Stimulated activated CD8-positive, alpha-beta memory T cell treated with anti-CD3 and anti-CD28 coated beads, Interleukin-15, amount 100 ng/mL, for 48 hours (primary cell): ENCODE results near the gene DNM1L.

Source experiments
- DNase-seq, 2 donors: peaks; one replicate each; pipeline ENCODE4 v3.0.0-alpha.2; 2020; ENCODE audit warnings: low read depth in 2 of 2

DNM1L gene

GRCh38 chr12:32679091-32679919, at the start of gene DNM1L:
Gene DNM1L, plus strand, starts transcription at chr12:32679301. Its CDS starts 63 bp downstream, at chr12:32679364.
- DNase-seq = peak; percentile 87 to 90

DNA sequence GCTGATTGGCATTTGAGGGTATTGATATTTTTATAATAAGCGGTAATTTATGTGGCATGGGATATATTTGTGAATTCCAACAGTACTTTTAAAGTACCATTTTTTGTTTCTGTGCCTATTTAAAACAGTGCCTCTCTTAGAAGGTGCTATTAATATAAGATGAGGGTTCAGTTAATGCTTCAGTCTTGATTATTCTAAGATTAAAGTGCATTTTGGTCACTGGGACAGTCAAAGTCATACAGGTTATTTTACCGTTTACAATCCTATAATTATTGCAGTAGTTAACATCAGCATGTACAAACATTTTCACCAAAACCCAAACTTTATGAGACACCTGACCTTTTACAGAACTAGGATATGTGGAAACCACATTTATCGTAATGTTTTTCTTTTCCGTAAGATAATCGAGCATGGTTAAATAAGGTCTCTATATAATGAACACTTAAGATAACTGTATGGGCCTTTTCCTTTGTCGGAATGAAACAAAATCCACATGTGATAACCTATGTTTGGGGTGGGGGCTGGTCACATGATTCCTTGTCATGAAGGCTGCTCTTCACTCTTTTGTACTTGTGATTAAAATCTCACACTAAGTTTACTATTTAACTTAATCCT, 37.7 kb upstream of the DNM1L start:
- DNase-seq = no peak

DNA sequence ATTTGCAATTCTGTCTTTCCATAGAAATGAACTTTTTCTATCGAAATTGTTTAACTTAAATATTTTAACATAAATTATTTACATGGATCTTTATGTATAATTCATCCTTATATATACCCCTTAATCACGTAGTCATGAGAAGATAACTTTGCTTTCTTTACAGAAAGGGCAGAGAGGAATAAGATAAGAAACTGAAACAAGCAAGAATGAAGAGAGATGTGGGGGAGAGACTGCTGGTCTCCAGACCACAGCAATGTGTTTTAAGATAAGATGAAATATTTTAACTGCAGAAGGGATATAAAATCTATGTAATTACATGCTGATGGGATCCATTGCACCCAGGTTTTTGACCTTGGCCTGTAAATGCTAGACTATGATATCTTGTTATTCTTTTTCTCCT, 34.7 kb upstream of the DNM1L start:
- no peak for DNase-seq

DNA sequence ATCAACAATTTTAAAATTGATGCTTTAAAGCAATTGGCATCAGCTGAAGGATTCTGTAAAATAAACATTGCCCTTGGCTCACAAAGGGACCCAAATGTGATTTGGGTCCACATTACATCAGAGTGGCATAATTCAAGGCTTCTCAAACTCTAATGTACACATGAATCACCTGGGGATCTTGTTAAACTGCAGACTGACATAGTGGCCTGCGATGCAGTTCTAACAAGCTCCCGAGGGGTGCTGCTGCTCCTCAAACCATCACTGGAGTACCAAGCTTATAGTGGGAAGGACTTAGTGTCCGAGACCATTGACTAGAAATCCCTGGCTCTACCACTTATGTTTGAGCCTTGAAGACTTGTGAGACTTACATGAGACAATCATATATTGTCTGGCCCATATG, 31.8 kb upstream of the DNM1L start:
- no peak for DNase-seq

- DNase-seq = no peak
Measured at GRCh38 chr12:32650508-32650907, 28.6 kb upstream of the DNM1L start.

DNA sequence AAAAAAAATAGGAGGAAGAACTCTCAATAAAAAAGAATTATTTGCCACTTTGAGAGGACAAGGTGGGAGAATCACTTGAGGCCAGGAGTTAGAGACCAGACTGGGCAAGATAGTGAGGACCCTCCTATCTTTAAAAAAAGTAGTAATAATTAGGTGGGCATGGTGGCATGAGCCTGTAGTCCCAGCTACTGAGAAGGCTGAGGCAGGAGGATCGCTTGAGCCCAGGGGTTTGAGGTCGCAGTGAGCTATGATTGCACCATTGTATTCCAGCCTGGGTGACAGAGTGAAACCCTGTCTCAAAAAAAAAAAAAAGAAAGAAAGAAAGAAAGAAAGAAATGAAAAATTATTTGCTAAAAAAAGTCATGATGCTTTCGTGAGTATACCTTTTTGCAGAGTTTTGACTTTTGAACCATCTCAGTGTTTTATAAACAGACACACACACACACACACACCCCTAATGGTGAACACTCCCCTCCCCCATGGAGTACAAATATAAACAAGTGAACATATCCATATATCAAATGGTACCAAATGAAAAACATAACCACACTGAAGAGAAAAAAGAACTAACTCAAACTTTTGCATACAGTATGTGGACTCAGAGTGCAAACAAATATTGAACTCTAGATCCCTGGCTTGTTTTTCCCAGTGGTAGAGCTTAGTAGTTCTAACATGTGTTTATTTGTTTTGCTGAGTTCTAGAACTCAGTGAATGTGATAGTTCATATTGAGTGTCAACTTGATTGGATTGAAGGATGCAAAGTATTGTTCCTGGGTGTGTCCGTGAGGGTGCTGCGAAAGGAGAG, 27.7 kb upstream of the DNM1L start:
- no peak for DNase-seq

DNA sequence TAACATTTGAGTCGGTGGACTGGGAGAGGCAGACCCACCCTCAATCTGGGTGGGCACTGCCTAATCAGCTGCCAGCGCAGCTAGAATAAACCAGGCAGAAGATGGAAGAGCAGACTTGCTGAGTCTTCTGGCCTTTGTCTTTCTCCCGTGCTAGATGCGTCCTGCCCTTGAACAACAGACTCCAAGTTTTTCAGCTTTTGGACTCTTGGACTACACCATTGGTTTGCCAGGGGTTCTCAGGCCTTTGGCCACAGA, 27.2 kb upstream of the DNM1L start:
- no peak for DNase-seq

- no peak for DNase-seq
Measured at GRCh38 chr12:32659908-32660440, 19.1 kb upstream of the DNM1L start.

GRCh38 chr12:32661706-32662105, 17.4 kb upstream of the DNM1L start:
- no peak for DNase-seq

GRCh38 chr12:32662665-32663064, 16.4 kb upstream of the DNM1L start:
- DNase-seq = no peak

DNA sequence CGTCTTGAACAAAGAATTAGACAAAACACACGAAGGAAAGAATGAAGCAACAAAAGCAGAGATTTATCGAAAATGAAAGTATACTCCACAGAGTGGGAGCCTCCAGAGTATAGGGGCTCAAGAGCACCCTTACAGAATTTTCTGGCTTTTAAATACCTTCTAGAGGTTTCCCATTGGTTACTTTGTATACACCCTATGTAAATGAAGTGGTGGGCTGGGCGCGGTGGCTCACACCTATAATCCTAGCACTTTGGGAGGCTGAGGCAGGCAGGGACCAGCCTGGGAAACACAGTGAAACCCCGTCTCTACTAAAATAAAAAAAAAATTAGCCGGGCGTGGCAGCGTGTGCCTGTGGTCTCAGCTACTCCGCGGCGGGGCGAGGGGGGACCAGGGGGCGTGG, 13.1 kb upstream of the DNM1L start:
- DNase-seq = no peak

GRCh38 chr12:32669584-32669983, 9.5 kb upstream of the DNM1L start:
- no peak for DNase-seq

DNA sequence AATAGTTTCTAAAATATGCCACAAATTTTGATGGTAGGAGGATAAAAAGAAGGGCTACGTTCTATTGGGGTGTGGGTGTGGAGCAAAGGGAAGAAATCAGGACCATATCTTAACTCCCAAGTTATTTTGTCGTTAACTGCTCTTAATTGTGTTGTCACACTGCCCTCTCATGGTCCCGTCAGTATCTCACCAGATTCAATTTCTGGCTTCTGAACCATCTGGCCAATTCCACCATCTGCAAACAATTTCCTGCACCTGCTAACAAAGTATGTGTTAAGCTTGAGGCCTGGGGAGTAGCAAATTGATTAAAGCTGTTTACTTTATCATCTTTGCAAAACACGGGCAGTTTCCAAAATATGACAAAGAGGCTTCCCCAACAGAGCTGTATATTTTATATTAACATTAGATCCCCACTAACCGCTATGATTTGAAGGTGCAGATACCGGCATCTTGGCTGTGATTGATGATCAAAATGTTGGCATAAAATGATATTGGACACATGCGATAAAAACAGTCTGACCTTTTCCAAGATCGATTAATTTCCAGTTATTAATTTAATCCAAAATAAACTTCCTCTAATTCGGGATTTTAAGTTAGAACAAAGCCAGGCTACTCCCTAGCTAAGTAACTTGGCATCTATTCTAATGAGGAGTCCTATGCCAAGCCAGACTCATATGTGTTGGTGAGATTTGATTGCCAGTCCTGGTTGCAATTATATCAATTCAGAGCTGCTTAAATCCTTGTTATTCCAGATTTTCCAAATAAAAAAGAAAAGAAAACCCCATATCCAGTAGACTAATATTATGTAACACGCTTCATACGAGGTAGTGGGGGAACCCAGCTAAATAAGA, 6.9 kb upstream of the DNM1L start:
- no peak for DNase-seq

DNA sequence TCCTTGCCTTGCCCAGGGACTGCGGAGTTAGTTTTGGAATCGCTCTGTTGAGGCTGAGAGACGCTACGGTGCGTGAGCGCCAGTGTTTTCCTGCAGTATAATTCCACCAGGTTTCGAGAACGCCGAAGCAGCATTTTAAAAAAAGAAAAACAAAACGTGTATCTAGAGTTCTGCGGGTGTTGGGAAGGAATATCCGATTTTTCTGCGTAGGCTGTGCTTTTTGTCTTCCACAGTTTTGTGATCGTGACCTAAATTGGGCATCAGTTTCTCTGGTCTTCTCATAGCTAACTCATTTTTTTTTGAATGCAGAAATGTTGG, 778 bp downstream of the DNM1L start:
- no peak for DNase-seq

DNA sequence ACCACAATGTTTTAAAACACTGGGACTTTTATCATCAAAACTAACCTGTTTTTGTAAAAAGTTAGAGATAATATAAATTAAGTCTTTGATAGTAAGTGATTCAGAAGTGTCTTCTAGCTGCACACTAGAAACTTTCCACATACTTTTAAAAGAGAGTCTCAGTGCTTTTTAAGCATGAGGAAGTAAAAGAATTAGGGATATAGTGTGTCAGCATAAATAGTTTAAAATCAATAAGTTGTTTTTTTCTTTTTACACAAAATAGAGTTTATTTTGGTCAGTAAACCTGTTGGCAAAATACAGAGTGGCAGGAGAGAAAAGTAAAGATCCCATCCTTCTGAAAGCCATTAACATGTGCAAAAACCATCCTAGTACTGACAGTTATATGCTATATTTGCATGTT, 1.7 kb downstream of the DNM1L start:
- DNase-seq = no peak

GRCh38 chr12:32681272-32681671, 2.2 kb downstream of the DNM1L start:
- DNase-seq = no peak

DNA sequence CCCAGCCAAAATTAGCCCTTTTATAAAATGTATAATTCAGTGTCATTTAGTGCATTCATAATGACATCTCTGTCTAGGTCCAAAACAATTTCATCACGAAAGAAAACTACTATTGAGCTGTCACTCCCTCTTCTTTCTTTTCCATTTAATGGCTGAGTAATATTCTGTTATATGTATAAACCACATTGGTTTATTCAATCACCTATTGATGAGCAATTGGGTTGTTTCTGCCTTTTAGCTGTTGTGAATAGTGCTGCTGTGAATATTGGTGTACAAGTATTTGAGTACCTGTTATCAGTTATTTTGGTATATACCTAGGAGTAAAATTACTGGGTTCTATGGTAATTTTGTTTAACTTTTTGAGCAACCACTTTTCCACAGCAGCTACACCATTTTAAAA, 7.2 kb downstream of the DNM1L start:
- DNase-seq = no peak

GRCh38 chr12:32688786-32689185, 9.7 kb downstream of the DNM1L start:
- no peak for DNase-seq

DNA sequence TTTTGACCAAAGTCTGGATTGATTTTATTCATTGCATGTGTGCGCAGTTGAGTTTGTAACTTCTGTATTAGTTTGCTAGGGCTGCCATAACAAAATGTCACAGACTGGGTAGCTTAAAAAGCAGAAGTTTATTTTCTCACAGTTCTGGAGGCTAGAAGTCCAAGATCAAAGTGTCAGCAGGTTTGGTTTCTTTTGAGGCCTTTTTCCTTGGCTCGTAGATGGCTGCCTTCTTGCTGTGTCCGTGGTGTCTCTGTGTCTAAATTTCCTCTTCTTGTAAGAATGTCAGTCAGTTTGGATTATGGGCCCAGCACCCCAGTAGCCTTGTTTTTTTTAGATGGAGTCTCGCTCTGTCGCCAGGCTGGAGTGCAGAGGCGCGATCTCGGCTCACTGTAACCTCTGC, 11.8 kb downstream of the DNM1L start:
- no peak for DNase-seq

DNA sequence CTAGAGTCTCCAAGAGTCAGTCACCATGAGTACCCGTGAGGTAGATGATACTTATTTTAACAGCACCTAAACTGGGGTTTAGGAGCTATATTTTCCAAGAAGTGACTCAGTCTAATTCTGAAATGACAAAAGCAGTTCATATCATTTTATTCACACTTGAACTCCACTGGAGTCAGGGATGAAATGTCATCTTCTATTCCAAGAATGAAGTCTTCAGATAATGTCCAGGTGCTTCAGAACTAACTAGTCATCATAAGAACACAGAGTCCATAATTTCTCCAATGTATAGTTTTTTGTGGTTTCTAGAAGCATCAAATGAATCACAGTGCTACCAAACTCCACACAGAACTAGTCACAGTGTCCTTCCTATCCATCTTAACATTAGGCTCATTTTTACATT, 13.3 kb downstream of the DNM1L start:
- no peak for DNase-seq

DNA sequence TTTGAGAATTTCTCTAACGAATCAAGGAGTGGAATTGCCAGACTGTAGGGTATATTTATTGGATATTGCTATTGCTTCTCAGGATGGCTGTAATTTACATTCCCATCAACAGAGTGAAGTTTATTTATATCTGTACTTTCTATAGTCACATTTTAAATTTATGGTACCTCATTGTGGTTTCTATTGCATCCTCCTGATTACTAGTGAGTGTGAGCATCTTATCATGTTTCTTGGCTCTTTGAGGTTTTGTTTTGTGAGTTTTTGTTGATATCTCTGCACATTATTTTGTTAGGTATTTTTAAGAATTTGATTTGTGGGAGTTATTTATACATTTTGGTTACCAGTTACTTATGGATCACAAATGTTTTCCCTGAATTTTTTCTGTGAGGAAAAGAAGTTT, 13.9 kb downstream of the DNM1L start:
- DNase-seq = no peak

DNA sequence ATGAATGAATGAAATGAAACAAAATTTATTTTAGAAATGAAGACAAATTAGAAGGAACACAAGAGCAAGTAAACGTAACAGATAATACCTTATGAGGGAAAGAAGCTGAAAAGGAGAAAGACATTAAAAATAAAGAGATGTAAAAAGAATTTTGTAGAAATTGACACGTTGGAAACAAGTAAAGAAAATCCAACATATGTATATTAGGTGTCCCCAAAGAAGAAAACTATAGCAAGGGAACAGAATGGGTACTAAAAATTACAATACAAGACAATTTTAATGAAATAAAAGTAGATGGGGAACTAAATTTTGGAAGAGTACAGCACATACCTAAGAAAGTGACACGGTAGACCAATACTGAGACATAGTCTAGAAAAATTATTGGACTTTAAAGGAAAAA, 16.7 kb downstream of the DNM1L start:
- no peak for DNase-seq
